Heart right ventricle (tissue), 16 donors: Measurements from ENCODE around the gene ABHD4. TPM values are rescaled to one million over a fixed set of nuclear protein-coding genes. Genes with fewer than 3 reads are reported as not detected.
"Not testable (repeated sequence)": the region's sequence is repeated elsewhere in the genome, so short reads cannot be mapped to it uniquely, and the experiment has no call there.

Experiments
- ATAC-seq, 8 donors: fragments of 200-7000 bp; cut with Tn5 transposase; one replicate each; pipeline ENCODE4 v1.9.1; 2020; ENCODE audit warnings: mild to moderate bottlenecking in 8 of 8, moderate library complexity in 8 of 8, moderate number of reproducible peaks in 1 of 8
- DNase-seq, 2 donors: peaks; one replicate each; pipeline ENCODE4 v3.0.0-alpha.2; 2020
- H3K27ac ChIP-seq, 10 donors: fragments of 200-600 bp; sonication (generic) in 2 of 10; one replicate each; pipeline versions ENCODE4 v1.5.0 to v1.8.0; 2020 to 2022; ENCODE audit warnings: mild to moderate bottlenecking in 3 of 10
- H3K27me3 ChIP-seq, 7 donors: fragments of 200-600 bp; one replicate each; pipeline ENCODE4 v1.8.0; 2021 to 2022; ENCODE audit warnings: mild to moderate bottlenecking in 2 of 7
- H3K36me3 ChIP-seq, 9 donors: fragments of 200-600 bp; sonication (generic) in 1 of 9; one replicate each; pipeline versions ENCODE4 v1.5.0 to v1.8.0; 2020 to 2022; ENCODE audit warnings: mild to moderate bottlenecking in 2 of 9
- H3K4me1 ChIP-seq, 9 donors: fragments of 200-600 bp; sonication (generic) in 1 of 9; one replicate each; pipeline versions ENCODE4 v1.5.0 to v1.8.0; 2020 to 2022; ENCODE audit warnings: mild to moderate bottlenecking in 4 of 9
- H3K4me3 ChIP-seq, 10 donors: fragments of 200-600 bp; sonication (generic) in 2 of 10; one replicate each; pipeline versions ENCODE4 v1.5.0 to v1.8.0; 2020 to 2022; ENCODE audit warnings: mild to moderate bottlenecking in 7 of 10, moderate library complexity in 2 of 10
- H3K9me3 ChIP-seq, 11 donors: fragments of 200-600 bp in 10 of 11; sonication (generic) in 2 of 11; one replicate each; pipeline versions ENCODE4 v1.5.0 to v1.8.0; 2013 to 2022; ENCODE audit warnings: mild to moderate bottlenecking in 2 of 11, control low read depth in 1 of 11, moderate library complexity in 1 of 11
- WGBS, 2 donors: extraction: QIAGEN DNeasy Blood & Tissue Kit; methylation state at CpG; one replicate each; pipeline ENCODE4 v1.1.7; 2013; ENCODE audit warnings: inconsistent platforms in 1 of 2; 5-methylcytosine and 5-hydroxymethylcytosine counted together
- intact Hi-C, 10 donors: fragments of 100-400 bp; cut with DNase I; formaldehyde crosslinking; loops; one replicate each; pipeline versions ENCODE4 v1.11.1 to v1.14.2; 2022
- polyA plus RNA-seq, 2 donors: library from polyadenylated mRNA; stranded (reverse); fragments of 200-250 nt; gene quantifications; one replicate each; pipeline ENCODE4 v1.2.3, GENCODE V29; 2013
- total RNA-seq, 10 donors: library from RNA; stranded (reverse); fragmentation: NEBNext Ultra II Directional in 3 of 10; extraction: Animal tissue kit (Norgen Biotek cat#: 25700) in 3 of 10; gene quantifications; one replicate each; pipeline versions ENCODE4 v1.2.1 to v1.2.4, GENCODE V29; 2021 to 2023
- TF ChIP-seq, protein P1 (sequence below), 9 donors: fragments of 200-600 bp; sonication (generic) in 2 of 9; IDR thresholded peaks; one replicate each; pipeline versions ENCODE4 v1.5.0 to v1.8.0; 2021 to 2022; ENCODE audit warnings: antibody characterized with exemption in 9 of 9, mild to moderate bottlenecking in 5 of 9, moderate library complexity in 1 of 9
- donor health status: Arrhythmogenic right ventricular cardiomyopathy.
- donor health status: ischemic (EF 13 %, LVEDD 7.1; RV severe dilation, severe dysfunction).
- donor health status: healthy with polysubstance abuse.
- donor health status: DM: no; HTN: yes; CAD: no.
- donor health status: DM: no; HTN: no; CAD: no.
- donor health status: ischemic (EF 25% LVEDD 6.9; RV normal size, moderate dysfunction).
- donor health status: ischemic (EF 25% LVEDD 5.7; RV mildly dilated, moderate dysfunction).
- donor health status: healthy.
- donor health status: DM: yes; HTN: yes; CAD: no.
- donor health status: Ischemic cardiomyopathy.
- donor health status: ischemic (EF 35%, LVEDD 5.7; RV mildly dilated, moderate dysfunction).
- donor health status: nonischemic (EF 11% LVEDD 7.7; RV severe dilation, severe dysfunction).
- donor health status: DM: yes; HTN: yes; CAD: no.
- donor health status: PGD.
- donor health status: ischemic (EF 29% LVEDD 5.4; RV normal size, mild dysfunction).
- donor health status: nonischemic (EF 23%, LVEDD 6.1; RV moderate dilation, normal function).

The ABHD4 gene
- total and polyA plus RNA-seq, 12 donors: 13.7 to 35.7 (median 20.8) TPM

DNA sequence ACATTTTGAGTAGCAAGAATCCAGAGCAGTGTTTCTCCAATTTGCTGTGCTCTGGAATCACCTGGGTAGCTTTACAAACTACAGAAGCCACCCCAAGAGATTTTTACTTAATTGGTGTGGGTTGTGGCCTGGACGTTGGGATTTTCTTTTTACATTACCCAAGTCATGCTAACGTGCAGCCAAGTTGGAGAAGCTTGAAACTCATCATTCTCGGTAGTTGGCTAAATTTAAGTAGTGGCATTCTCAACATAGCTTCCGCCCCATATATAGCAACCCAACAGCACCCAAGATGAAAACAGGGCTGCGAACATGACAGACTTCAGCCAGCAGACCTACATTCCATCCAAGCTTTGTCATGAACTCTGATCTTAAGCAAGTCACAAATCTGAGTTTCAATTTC is 34.1 kb upstream of the ABHD4 start:
- no peaks in the 10 kb centered on the region for H3K9me3 ChIP-seq
- peak overlapping the region in 6 of 10 donors; percentile 10 to 91 (median 24) for H3K27ac ChIP-seq
- TF ChIP-seq, protein P1, sequence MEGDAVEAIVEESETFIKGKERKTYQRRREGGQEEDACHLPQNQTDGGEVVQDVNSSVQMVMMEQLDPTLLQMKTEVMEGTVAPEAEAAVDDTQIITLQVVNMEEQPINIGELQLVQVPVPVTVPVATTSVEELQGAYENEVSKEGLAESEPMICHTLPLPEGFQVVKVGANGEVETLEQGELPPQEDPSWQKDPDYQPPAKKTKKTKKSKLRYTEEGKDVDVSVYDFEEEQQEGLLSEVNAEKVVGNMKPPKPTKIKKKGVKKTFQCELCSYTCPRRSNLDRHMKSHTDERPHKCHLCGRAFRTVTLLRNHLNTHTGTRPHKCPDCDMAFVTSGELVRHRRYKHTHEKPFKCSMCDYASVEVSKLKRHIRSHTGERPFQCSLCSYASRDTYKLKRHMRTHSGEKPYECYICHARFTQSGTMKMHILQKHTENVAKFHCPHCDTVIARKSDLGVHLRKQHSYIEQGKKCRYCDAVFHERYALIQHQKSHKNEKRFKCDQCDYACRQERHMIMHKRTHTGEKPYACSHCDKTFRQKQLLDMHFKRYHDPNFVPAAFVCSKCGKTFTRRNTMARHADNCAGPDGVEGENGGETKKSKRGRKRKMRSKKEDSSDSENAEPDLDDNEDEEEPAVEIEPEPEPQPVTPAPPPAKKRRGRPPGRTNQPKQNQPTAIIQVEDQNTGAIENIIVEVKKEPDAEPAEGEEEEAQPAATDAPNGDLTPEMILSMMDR (IDR thresholded peaks at IDR 0.05): no peak
- intact Hi-C loops: loop anchor here in 3 of 10 donors (2.0 to 10.0 kb wide), 5 partner anchors 89 to 421 kb away; partner anchors contain the start of genes AJUBA (in 1 of the 3), OXA1L (in 1 of the 3) and SLC7A7 (in 1 of the 3)
- DNase-seq: no peak
- peaks cover 0 to 67% (median 9%) of the 10 kb centered on the region in 9 donors for H3K36me3 ChIP-seq
- H3K27me3 ChIP-seq: no peaks in the 10 kb centered on the region
- 47 to 54% methylated on average over 5 of the region's 5 CpGs for WGBS, 2 donors
- peak in 2 of 8 donors; percentile 47 to 61 for ATAC-seq
- H3K4me3 ChIP-seq: no peak overlapping the region
- H3K4me1 ChIP-seq: peaks cover 0 to 99% (median 10%) of the 10 kb centered on the region in 9 donors

DNA sequence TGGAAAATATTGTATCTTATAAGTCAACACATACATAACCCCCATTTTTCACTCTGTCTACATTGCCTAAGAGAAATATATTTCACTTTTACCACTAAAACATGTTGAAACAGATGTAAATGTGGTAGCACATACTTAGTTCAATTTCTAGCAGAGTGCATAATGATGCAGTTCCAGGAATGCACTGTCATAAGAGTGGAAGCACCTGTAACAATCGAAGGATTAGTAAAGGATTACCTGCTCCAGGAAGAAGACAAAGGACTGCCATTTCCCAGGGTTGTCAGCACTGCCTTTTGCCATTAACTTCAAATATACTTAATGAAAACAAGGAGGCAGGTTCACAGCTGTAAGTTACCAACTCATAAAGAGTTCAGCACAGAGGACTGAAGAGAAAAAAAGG is 33.6 kb upstream of the ABHD4 start:
- no peaks in the 10 kb centered on the region for H3K27me3 ChIP-seq
- intact Hi-C loops: loop anchor here in 3 of 10 donors (2.0 to 10.0 kb wide), 5 partner anchors 88 to 420 kb away; partner anchors contain the start of genes AJUBA (in 1 of the 3), OXA1L (in 1 of the 3) and SLC7A7 (in 1 of the 3)
- DNase-seq (no peak), ATAC-seq (no peak)
- peak overlapping the region in 5 of 10 donors; percentile 5 to 91 (median 15) for H3K27ac ChIP-seq
- H3K9me3 ChIP-seq: no peaks in the 10 kb centered on the region
- H3K36me3 ChIP-seq: peaks cover 0 to 72% (median 9%) of the 10 kb centered on the region in 9 donors
- TF ChIP-seq, protein P1 (IDR thresholded peaks at IDR 0.05): no peak
- H3K4me3 ChIP-seq: no peak overlapping the region
- 77 to 87% methylated on average over 1 of the region's 1 CpG for WGBS, 2 donors
- peaks cover 0 to 97% (median 7%) of the 10 kb centered on the region in 9 donors for H3K4me1 ChIP-seq

DNA sequence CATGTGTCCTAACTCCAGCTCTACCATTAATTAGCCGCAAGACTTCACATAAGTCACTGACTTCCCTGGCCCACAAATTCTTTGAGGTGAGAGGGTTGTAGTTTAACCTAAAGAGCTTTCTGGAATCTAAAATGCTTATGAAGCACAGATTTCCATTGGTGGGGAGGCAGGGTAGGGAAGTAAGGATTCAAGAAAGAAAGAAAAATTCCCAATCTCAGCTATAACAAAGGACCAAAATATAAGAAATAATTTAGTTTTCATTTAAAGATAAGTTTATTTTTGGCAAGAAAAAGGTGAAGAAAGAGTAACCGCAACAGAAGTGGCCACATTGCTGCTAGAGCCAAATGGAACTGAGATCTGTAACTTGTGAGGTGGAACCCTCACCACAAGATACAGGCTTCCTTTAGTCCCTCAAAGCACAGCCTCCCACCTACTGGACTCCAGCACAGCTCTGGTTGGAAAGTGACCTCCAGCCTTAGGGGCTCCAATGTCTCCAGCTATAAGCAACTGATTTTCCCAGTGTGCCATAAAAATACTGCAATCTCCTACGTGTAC is 32.6 kb upstream of the ABHD4 start:
- WGBS, 2 donors: 91 to 96% methylated on average over 3 of the region's 3 CpGs

DNA sequence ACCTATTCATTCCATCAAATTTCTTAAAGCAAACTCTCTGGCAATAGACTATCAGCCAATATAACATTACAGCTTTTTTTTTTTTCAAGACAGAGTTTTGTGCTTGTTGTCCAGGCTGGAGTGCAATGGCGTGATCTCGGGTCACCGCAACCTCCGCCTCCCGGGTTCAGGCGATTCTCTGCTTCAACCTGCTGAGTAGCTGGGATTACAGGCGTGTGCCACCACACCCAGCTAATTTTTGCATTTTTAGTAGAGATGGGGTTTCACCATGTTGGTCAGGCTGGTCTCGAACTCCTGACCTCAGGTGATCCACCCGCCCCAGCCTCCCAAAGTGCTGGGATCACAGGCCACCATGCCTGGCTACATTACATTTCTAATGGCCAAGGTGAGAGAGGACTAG is 31.8 kb upstream of the ABHD4 start:
- H3K4me1 ChIP-seq: peaks cover 0 to 88% (median 15%) of the 10 kb centered on the region in 9 donors
- H3K4me3 ChIP-seq, DNase-seq: not testable (repeated sequence)

More for the DNA sequence above, 32.6 kb upstream of the ABHD4 start:
- Histone ChIP-seq H3K27me3 (no peaks in the 10 kb centered on the region), H3K4me3 (no peak overlapping the region), H3K27ac (peak overlapping the region in 1 of 10 donors; percentile 91), H3K36me3 (peaks cover 0 to 76% (median 9%) of the 10 kb centered on the region in 9 donors), H3K4me1 (peaks cover 0 to 91% (median 11%) of the 10 kb centered on the region in 9 donors), H3K9me3 (no peaks in the 10 kb centered on the region)
- ATAC-seq: no peak
- no peak for DNase-seq
- intact Hi-C loops: loop anchor here in 3 of 10 donors (2.0 to 10.0 kb wide), 6 partner anchors 87 to 419 kb away; partner anchors contain the start of genes AJUBA (in 1 of the 3), OXA1L (in 1 of the 3) and SLC7A7 (in 1 of the 3)
- TF ChIP-seq, protein P1 (IDR thresholded peaks at IDR 0.05): no peak

More for the DNA sequence above, 31.8 kb upstream of the ABHD4 start:
- Histone ChIP-seq H3K27ac (peak overlapping the region in 1 of 10 donors; percentile 91), H3K36me3 (peaks cover 0 to 84% (median 9%) of the 10 kb centered on the region in 9 donors)
- ATAC-seq, H3K9me3 ChIP-seq, H3K27me3 ChIP-seq: not testable (repeated sequence)
- 95% methylated on average over 9 of the region's 9 CpGs for WGBS, 2 donors
- intact Hi-C loops: loop anchor here in 2 of 10 donors (5.0 to 10.0 kb wide), 5 partner anchors 86 to 419 kb away; partner anchors contain the start of genes AJUBA (in 1 of the 2), OXA1L (in 1 of the 2) and SLC7A7 (in 1 of the 2)
